MCF 10A (cell line): Measurements from ENCODE around the gene CNTNAP2. TPM values are rescaled to one million over a fixed set of nuclear protein-coding genes. Genes with fewer than 3 reads are reported as not detected.

Experiments
- BruUV-seq: library from RNA; stranded (reverse); fragments of 400-500 nt; replicated peaks from 2 replicates; lab custom pipeline; 2021; lab: Mats Ljungman, UMichigan
- CTCF ChIA-PET: fragments of 300-600 bp; sonication (Branson Sonifier 250); formaldehyde crosslinking; extraction: SDS; loops from one replicate; lab custom pipeline; 2021; ENCODE audit warnings: antibody characterized with exemption, inconsistent platforms; lab: Yijun Ruan, JAX
- POLR2A ChIA-PET: fragments of 300-600, 350-650 bp; sonication (Branson Sonifier 250); formaldehyde crosslinking; extraction: SDS; loops from one replicate; lab custom pipeline; 2020; ENCODE audit warnings: antibody characterized with exemption, inconsistent platforms; lab: Yijun Ruan, JAX
- DNase-seq: peaks from one replicate; pipeline ENCODE4 v3.0.0-alpha.2; 2018; ENCODE audit not compliant: unreplicated experiment
- H3K27ac Mint-ChIP-seq: one replicate; pipeline ENCODE4 v1.8.0; 2022; ENCODE audit warnings: mild to moderate bottlenecking, low read depth, mixed read lengths; ENCODE audit not compliant: unreplicated experiment
- H3K27me3 Mint-ChIP-seq: one replicate; pipeline ENCODE4 v1.8.0; 2022; ENCODE audit warnings: mixed read lengths; ENCODE audit not compliant: insufficient read depth, unreplicated experiment
- H3K36me3 Mint-ChIP-seq: one replicate; pipeline ENCODE4 v1.8.0; 2022; ENCODE audit warnings: mild to moderate bottlenecking, moderate library complexity, mixed read lengths; ENCODE audit not compliant: insufficient read depth, unreplicated experiment
- H3K4me1 Mint-ChIP-seq: one replicate; pipeline ENCODE4 v1.8.0; 2022; ENCODE audit warnings: mixed read lengths; ENCODE audit not compliant: insufficient read depth, unreplicated experiment
- H3K4me3 Mint-ChIP-seq: one replicate; pipeline ENCODE4 v1.8.0; 2022; ENCODE audit warnings: mild to moderate bottlenecking, moderate library complexity, mixed read lengths; ENCODE audit not compliant: unreplicated experiment
- H3K9me3 Mint-ChIP-seq: one replicate; pipeline ENCODE4 v1.8.0; 2022; ENCODE audit warnings: mixed read lengths; ENCODE audit not compliant: unreplicated experiment
- CTCF ChIP-seq: fragments of 200-600 bp; IDR thresholded peaks from one replicate; pipeline ENCODE4 v1.8.0; 2022; ENCODE audit warnings: antibody characterized with exemption, mild to moderate bottlenecking; ENCODE audit not compliant: unreplicated experiment
- intact Hi-C: fragments of 100-400 bp; cut with micrococcal nuclease; formaldehyde crosslinking; loops from 2 replicates; pipeline ENCODE4 v1.14.1; 2022
- total RNA-seq: library from RNA; stranded (reverse); gene quantifications from 2 replicates; pipeline ENCODE4 v1.2.3, GENCODE V29; 2022

CNTNAP2 gene
- total RNA-seq, 1 experiment from 2014 or later = 1.1 TPM

DNA sequence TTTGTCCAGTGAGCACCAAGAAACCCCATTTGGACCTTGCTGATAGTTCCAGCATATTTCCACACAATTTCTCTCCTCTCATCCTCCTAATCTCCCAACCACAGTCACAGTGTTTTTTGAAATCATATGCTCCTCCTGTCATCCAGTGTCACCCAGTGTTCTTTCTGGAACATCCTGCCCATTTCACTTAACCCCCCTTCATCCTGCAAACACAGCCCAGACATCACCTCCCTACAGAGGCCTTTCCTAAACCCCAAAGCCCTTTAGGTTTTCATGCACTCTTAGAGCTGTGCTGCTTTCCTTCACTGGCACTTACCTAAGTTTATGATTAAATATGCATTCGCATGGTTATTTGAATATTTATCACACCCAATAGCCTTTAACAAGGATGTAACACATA lies 1316.0 kb downstream of the CNTNAP2 start:
- H3K27ac Mint-ChIP-seq = no peak overlapping the region
- no peaks in the 10 kb centered on the region for H3K4me1 Mint-ChIP-seq
- no peak overlapping the region for H3K4me3 Mint-ChIP-seq
- no peak for DNase-seq
- no TSS peak for BruUV-seq
- H3K9me3 Mint-ChIP-seq = no peaks in the 10 kb centered on the region
- CTCF ChIA-PET = interaction anchor here (1.7 kb wide), 1 partner anchor 19 kb away, joined by 4 read pairs; no protein-coding TSS in a partner anchor
- no peaks in the 10 kb centered on the region for H3K27me3 Mint-ChIP-seq
- intact Hi-C loops = loop anchor here (10.0 kb wide), 1 partner anchor 652 kb away; no protein-coding TSS in a partner anchor
- H3K36me3 Mint-ChIP-seq = no peaks in the 10 kb centered on the region
- TF ChIP-seq CTCF = no peak
- POLR2A ChIA-PET = no interaction called here

GRCh38 chr7:147436718-147437117 lies 1320.1 kb downstream of the CNTNAP2 start:
- H3K27ac Mint-ChIP-seq = no peak overlapping the region
- no peaks in the 10 kb centered on the region for H3K9me3 Mint-ChIP-seq
- H3K27me3 Mint-ChIP-seq = no peaks in the 10 kb centered on the region
- intact Hi-C loops = loop anchor here (10.0 kb wide), 1 partner anchor 648 kb away; no protein-coding TSS in a partner anchor
- BruUV-seq = no TSS peak
- no peaks in the 10 kb centered on the region for H3K36me3 Mint-ChIP-seq
- POLR2A ChIA-PET = no interaction called here
- CTCF ChIA-PET = no interaction called here
- DNase-seq = no peak
- no peak for TF ChIP-seq CTCF
- no peaks in the 10 kb centered on the region for H3K4me1 Mint-ChIP-seq
- H3K4me3 Mint-ChIP-seq = no peak overlapping the region

- H3K9me3 Mint-ChIP-seq = no peaks in the 10 kb centered on the region
- no peak overlapping the region for H3K4me3 Mint-ChIP-seq
- BruUV-seq = no TSS peak
- intact Hi-C loops = loop anchor here (10.0 kb wide), 1 partner anchor 647 kb away; no protein-coding TSS in a partner anchor
- H3K36me3 Mint-ChIP-seq = no peaks in the 10 kb centered on the region
- CTCF ChIA-PET = no interaction called here
- TF ChIP-seq CTCF = no peak
- no peaks in the 10 kb centered on the region for H3K4me1 Mint-ChIP-seq
- H3K27ac Mint-ChIP-seq = no peak overlapping the region
- DNase-seq = no peak
- POLR2A ChIA-PET = no interaction called here
- H3K27me3 Mint-ChIP-seq = no peaks in the 10 kb centered on the region
Measured at GRCh38 chr7:147438216-147438615, 1321.6 kb downstream of the CNTNAP2 start.

DNA sequence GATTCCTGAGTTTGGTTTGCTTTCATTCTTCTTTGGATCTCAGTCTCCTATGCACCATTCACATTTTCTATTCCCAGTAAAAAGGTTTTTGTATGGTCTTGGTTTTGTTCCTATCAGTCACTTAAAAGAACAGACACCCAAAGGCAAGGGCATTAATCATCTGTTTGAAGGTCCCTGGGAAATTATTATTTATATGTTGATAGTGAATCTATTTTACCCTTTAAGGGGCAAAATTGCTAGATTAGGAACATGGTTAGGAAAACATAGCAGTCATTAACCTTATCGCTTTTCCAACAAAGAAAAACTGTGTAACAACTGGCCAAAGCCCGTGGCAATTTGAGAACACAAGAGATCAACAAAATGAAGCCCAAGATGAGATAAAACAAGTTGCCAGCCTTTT lies 1327.3 kb downstream of the CNTNAP2 start:
- ChIA-PET CTCF (interaction anchor here (0.7 kb wide), 1 partner anchor 712 kb away, joined by 5 read pairs; no protein-coding TSS in a partner anchor), POLR2A (no interaction called here)
- DNase-seq = no peak
- TF ChIP-seq CTCF = no peak
- H3K27me3 Mint-ChIP-seq = no peaks in the 10 kb centered on the region
- no peak overlapping the region for H3K4me3 Mint-ChIP-seq
- no peaks in the 10 kb centered on the region for H3K36me3 Mint-ChIP-seq
- no TSS peak for BruUV-seq
- intact Hi-C loops = no loop called here
- H3K4me1 Mint-ChIP-seq = no peaks in the 10 kb centered on the region
- H3K9me3 Mint-ChIP-seq = no peaks in the 10 kb centered on the region
- H3K27ac Mint-ChIP-seq = no peak overlapping the region
